Right lobe of liver (tissue), 6 donors: Measurements from ENCODE around the gene MYPN. TPM values are rescaled to one million over a fixed set of nuclear protein-coding genes. Genes with fewer than 3 reads are reported as not detected.
"Not testable (repeated sequence)": the region's sequence is repeated elsewhere in the genome, so short reads cannot be mapped to it uniquely, and the experiment has no call there.

ENCODE experiments used
- ATAC-seq, 4 donors: fragments of 200-7000 bp; cut with Tn5 transposase; one replicate each; pipeline ENCODE4 v1.9.1; 2020; ENCODE audit warnings: mild to moderate bottlenecking in 4 of 4, moderate library complexity in 4 of 4
- DNase-seq, 3 donors: peaks; one replicate each; pipeline ENCODE4 v3.0.0-alpha.2; 2020
- H3K27ac ChIP-seq, 3 donors: fragments of 200-600 bp; one replicate each; pipeline ENCODE4 v1.8.0; 2022
- H3K27me3 ChIP-seq, 2 donors: fragments of 200-600 bp; one replicate each; pipeline ENCODE4 v1.8.0; 2022
- H3K36me3 ChIP-seq, 4 donors: fragments of 200-600 bp; sonication (generic) in 1 of 4; one replicate each; pipeline versions ENCODE4 v1.5.1 to v1.8.0; 2017 to 2022; ENCODE audit warnings: control low read depth in 1 of 4
- H3K4me1 ChIP-seq, 4 donors: fragments of 200-600 bp; sonication (generic) in 1 of 4; one replicate each; pipeline versions ENCODE4 v1.5.1 to v1.8.0; 2017 to 2022; ENCODE audit warnings: control low read depth in 1 of 4
- H3K4me3 ChIP-seq, 3 donors: fragments of 200-600 bp; one replicate each; pipeline ENCODE4 v1.8.0; 2022
- H3K9me3 ChIP-seq, 4 donors: fragments of 200-600 bp; sonication (generic) in 1 of 4; one replicate each; pipeline versions ENCODE4 v1.5.1 to v1.8.0; 2017 to 2022; ENCODE audit warnings: control low read depth in 1 of 4
- CTCF ChIP-seq, 4 donors: fragments of 200-600 bp in 3 of 4; fragments of 450-650 bp in 1 of 4; IDR thresholded peaks; one replicate each; pipeline versions ENCODE4 v1.5.1 to v1.8.0; 2016 to 2022; ENCODE audit warnings: antibody characterized with exemption in 4 of 4, mild to moderate bottlenecking in 2 of 4
- POLR2A ChIP-seq: fragments of 450-650 bp; IDR thresholded peaks from one replicate; pipeline ENCODE4 v1.6.1; 2017; ENCODE audit warnings: antibody characterized with exemption, mild to moderate bottlenecking
- WGBS: methylation state at CpG from one replicate; pipeline ENCODE4 v1.1.6; 2018; ENCODE audit warnings: low coverage, low lambda C conversion rate; ENCODE audit not compliant: insufficient coverage; ENCODE audit errors: missing lambda C conversion rate; 5-methylcytosine and 5-hydroxymethylcytosine counted together
- intact Hi-C, 2 donors: fragments of 100-400 bp; cut with DNase I; formaldehyde crosslinking; loops; one replicate each; pipeline versions ENCODE4 v1.11.2 to v1.14.1; 2022
- total RNA-seq, 6 experiments: library from RNA; depleted of rRNA in 2 of 6; stranded (reverse); fragments of >200 nt in 2 of 6; fragmentation: NEBNext Ultra II Directional in 3 of 6; extraction: Animal tissue kit (Norgen Biotek cat#: 25700) in 3 of 6; gene quantifications; one replicate each; pipeline versions ENCODE4 v1.1.0 to v1.2.4, GENCODE V29; 2016 to 2023
- donor health status: DM: no; HTN: yes; CAD: no.
- donor health status: DM: no; HTN: no; CAD: no.
- donor health status: DM: no; HTN: no; CAD: no.
- donor health status: DM: no; HTN: yes; CAD: no.
- donor health status: DM: no; HTN: yes; CAD: no.

MYPN gene
- total RNA-seq, 6 experiments from 2014 or later, result 0.07 to 0.31 (median 0.10) TPM; not detected in 2

GRCh38 chr10:68153473-68154210, 44.4 kb downstream of the MYPN start:
- Histone ChIP-seq H3K36me3 (no peaks in the 10 kb centered on the region), H3K4me1 (peaks cover 0 to 7% (median 0%) of the 10 kb centered on the region in 4 donors), H3K9me3 (no peaks in the 10 kb centered on the region), H3K4me3 (no peak overlapping the region), H3K27ac (peak overlapping the region; percentile 3 to 67 (median 22)), H3K27me3 (no peaks in the 10 kb centered on the region)
- TF ChIP-seq CTCF (IDR thresholded peaks at IDR 0.05) (peak in 1 of 4 donors; percentile 16), POLR2A (no peak)
- 9% methylated on average over 8 of the region's 8 CpGs for WGBS
- intact Hi-C loops, result no loop called here
- ATAC-seq (peak; percentile 87 to 93 (median 92)), DNase-seq (no peak)

- peaks cover 0 to 7% (median 0%) of the 10 kb centered on the region in 4 donors for H3K4me1 ChIP-seq
- DNase-seq (peak in 1 of 3 donors; percentile 33), ATAC-seq (peak; percentile 23 to 51 (median 31))
- no peak for TF ChIP-seq POLR2A
- no peak for TF ChIP-seq CTCF (IDR thresholded peaks at IDR 0.05)
- intact Hi-C loops, result no loop called here
- no peaks in the 10 kb centered on the region for H3K27me3 ChIP-seq
- WGBS, result 22% methylated on average over 3 of the region's 3 CpGs
- no peaks in the 10 kb centered on the region for H3K36me3 ChIP-seq
- peak overlapping the region in 2 of 3 donors; percentile 22 to 49 for H3K27ac ChIP-seq
- no peak overlapping the region for H3K4me3 ChIP-seq
- no peaks in the 10 kb centered on the region for H3K9me3 ChIP-seq
Observed at GRCh38 chr10:68154211-68154497, 44.9 kb downstream of the MYPN start.

- H3K27ac ChIP-seq, result no peak overlapping the region
- intact Hi-C loops, result no loop called here
- H3K4me1 ChIP-seq, result peaks cover 0 to 7% (median 0%) of the 10 kb centered on the region in 4 donors
- H3K27me3 ChIP-seq, result no peaks in the 10 kb centered on the region
- no peak for ATAC-seq
- TF ChIP-seq POLR2A (no peak), CTCF (IDR thresholded peaks at IDR 0.05) (no peak)
- no peaks in the 10 kb centered on the region for H3K9me3 ChIP-seq
- 79% methylated on average over 2 of the region's 2 CpGs for WGBS
- H3K36me3 ChIP-seq, result no peaks in the 10 kb centered on the region
- no peak for DNase-seq
- no peak overlapping the region for H3K4me3 ChIP-seq
Observed at GRCh38 chr10:68155615-68156210, 46.4 kb downstream of the MYPN start.

GRCh38 chr10:68156373-68157185, 47.3 kb downstream of the MYPN start:
- H3K4me1 ChIP-seq, result peaks cover 0 to 7% (median 0%) of the 10 kb centered on the region in 4 donors
- no peaks in the 10 kb centered on the region for H3K9me3 ChIP-seq
- 23% methylated on average over 11 of the region's 11 CpGs for WGBS
- peak; percentile 61 to 79 (median 71) for ATAC-seq
- intact Hi-C loops, result no loop called here
- DNase-seq, result peak in 1 of 3 donors; percentile 59
- H3K36me3 ChIP-seq, result no peaks in the 10 kb centered on the region
- no peak overlapping the region for H3K4me3 ChIP-seq
- no peaks in the 10 kb centered on the region for H3K27me3 ChIP-seq
- H3K27ac ChIP-seq, result no peak overlapping the region
- TF ChIP-seq CTCF (IDR thresholded peaks at IDR 0.05), result peak; percentile 70 to 89 (median 86)
- TF ChIP-seq POLR2A, result no peak

- H3K27me3 ChIP-seq, DNase-seq, H3K4me1 ChIP-seq, H3K9me3 ChIP-seq, H3K36me3 ChIP-seq, intact Hi-C loops, H3K4me3 ChIP-seq, ATAC-seq, H3K27ac ChIP-seq: not testable (repeated sequence)
- 63% methylated on average over 7 of the region's 7 CpGs for WGBS
Observed at GRCh38 chr10:68157522-68157921, 48.2 kb downstream of the MYPN start.
